NK-92 (cell line): ENCODE results near the gene CLSTN2.

ENCODE experiments used
- DNase-seq: peaks from one replicate; lab custom pipeline; 2025; ENCODE audit not compliant: unreplicated experiment; lab: John Stamatoyannopoulos, UW

CLSTN2 gene

DNA sequence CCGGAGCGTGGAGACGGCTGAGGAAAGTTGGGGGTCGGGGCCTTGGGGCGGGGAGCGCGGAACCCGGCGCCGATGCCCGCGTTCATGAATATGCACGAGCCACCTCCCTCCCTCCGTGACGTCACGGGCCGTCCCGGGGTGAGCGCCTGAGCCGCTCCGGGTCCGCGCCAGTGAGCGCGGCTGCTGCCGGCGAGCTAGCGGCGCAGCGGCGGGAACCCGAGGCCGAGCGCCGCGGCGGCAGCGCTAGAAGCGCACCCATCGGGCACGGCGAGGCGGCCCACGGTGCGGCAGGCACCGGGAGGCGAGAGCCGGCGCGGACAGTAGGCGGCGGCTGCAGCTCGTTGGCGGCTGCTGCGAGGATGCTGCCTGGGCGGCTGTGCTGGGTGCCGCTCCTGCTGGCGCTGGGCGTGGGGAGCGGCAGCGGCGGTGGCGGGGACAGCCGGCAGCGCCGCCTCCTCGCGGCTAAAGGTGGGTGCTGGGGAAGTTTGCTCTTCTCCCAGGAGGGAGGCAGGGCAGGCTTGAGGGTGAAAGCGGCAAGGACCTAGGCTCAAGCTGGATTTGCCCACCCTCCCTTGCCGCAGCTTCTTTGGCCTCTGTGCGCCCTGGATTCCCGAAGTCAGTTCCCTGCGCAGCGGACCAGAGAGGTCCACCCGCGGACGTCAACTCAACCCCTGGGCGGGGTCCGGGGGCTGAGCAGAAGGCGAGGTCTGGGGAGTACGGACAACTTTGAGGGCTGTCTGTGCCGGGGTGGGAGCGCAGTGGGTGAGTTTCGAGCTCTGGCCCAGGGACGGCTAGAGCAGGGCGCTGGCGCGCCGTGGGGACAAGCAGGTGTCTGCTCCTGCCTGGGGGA, at the start of gene CLSTN2:
Gene CLSTN2, plus strand, starts transcription at position 170 of the 850 bp plus-strand sequence.
- DNase-seq: no peak

DNA sequence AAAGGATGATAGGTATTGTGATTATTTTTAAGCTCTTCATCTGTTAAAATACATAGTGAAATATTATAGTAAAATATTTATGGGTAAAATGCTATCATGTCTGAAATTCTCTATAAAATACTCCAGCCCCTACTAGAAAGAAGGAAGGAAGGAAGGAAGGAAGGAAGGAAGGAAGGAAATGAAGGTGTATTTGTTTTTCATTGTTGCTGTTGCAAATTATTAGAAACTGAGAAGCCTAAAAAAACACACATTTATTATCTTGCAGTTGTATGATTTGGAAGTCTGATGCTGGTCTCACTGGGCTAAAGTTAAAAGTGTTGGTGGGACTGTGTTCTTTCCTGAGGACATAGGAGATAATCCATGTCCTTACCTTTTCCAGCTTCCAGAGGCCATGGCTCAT, 47.6 kb upstream of the CLSTN2 start:
- no peak for DNase-seq

DNA sequence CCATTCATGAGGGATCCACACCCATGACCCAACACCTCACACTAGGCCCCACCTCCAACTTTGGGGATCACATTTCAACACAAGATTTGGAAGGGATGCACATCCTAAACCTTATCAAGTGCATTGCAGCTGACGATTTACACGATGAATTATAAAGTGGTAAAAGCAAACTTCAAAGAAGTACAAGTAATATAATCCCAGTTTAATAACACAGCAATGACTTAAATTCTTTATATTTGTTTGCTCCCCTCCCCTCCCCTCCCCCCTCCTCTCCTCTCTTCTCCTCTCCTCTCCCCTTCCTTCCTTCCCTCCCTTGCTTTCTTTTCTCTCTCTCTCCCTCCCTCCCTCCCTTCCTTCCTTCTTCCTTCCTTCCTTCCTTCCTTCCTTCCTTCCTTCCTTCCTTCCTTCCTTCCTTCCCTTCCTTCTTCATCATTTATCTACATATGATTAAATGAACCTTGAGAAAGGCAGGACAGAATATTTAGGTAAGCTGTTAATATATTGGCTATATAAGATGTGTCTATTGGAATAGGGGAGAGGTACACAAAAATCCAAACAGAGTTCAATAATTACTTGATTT, 46.3 kb upstream of the CLSTN2 start:
- no peak for DNase-seq

DNA sequence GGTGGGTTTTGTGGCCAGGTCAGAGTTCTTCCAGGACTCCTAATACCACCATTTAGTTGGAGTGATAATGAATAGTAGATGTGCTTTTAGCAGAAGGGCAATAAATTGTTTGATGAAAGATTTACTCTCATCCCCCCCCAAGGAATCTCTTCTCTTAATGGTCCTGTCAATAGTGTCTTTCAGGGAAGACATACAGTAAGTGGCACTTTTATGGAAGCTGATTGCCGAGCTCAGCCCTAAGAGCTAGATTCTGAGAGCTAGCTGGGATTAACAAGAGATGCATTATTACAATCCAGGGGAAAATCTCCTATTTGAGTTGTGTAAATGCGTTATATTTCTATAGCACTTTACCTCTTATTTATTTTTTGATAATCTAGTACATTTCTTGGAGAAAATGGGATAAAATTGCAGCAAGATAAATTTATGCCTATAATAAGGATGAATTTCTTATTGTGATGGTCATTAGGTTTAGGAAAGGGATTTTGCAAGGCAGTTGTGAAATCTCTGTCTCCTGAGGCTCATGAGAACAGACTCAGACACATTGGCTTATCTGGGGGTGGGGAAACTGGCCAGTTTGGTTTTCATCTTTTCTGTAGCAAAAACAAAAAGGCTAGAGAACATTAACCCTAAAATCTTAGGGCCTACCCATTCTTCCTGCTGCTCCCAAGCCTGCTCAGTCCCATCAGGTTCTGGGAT, 41.6 kb upstream of the CLSTN2 start:
- DNase-seq: no peak

DNA sequence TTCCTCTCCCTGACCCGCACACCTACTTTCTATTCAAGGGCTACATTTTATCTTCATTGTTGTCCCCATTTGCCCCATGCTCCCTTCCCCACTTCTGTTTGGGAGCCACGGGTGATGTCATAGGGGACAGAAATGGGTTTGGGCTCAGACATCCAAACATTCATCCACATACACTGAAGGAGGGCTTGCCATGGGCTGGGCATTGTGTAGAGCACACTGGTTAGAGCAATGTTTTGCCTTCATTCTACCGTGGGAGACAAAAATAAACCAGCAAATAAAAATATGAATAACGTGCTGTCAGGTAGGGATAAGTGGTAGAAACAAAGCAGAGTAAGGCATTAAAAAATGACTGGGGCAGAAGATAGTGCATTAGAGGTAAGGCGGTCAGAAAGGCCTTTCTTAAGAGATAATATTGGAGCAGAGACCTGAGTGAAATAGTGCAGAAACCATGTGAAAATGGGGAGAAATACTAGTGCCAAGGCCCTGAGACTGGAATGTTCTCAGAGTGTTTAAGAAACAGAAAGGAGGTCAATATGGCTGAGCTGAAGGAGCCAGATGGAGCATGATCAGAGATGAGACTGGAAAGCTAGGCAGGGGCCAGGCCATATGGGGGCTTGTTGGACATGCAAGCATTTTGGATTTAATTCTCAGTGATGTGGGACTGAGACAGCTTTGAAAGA, 40.9 kb upstream of the CLSTN2 start:
- DNase-seq: no peak

DNA sequence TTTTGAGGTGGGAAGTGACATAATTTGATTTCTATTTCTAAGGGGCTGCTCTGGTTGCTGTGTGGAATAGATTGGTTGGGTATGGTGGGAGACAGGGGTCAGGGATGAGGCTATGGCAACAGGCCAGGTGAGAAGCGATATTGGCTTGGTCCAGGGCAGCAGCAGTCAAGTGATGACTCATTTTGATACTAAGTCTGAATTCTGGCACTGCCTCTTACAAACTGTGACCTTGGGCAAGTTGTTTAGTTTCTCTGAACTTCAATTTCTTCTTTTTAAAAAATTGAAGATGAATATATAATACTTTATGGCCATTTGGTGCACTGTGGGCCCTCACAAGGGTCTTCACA, 40.4 kb upstream of the CLSTN2 start:
- DNase-seq: no peak

DNA sequence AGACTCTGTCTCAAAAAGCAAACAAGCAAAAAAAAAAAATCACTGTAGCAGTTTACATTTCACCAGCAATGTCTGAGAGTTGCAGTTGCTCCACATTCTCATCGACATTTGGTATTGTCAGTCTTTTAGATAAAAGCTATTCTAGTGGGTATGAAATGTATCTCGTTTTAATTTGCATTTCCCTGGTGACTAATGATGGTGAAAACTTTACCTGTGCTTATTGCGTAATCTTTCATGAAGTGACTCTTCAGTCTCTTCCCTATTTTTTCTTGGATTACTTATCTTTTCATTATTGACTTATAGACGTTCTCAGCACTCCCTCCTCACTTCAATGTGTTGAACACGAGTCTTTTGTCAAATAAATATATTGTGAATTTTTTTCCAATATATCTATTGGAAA, 37.2 kb upstream of the CLSTN2 start:
- DNase-seq: no peak

DNA sequence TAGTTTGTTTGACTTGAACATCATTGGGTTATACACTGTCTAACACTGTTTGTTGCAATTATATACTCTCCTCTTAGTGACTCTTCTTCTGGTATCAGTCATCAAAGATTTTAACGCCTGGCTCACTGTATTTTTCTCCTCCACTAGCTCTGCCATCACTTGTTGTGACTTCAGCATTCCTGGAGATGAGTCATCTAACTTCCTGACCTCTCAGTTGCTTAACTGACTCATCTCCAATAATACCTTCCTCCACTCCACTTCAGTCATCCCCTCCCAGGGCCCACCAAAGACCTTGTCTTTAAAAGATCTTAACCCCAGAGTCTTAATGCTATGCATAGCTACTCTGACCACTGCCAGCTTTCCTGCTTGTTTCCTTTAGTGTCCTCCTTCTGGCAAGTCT, 28.6 kb upstream of the CLSTN2 start:
- no peak for DNase-seq

DNA sequence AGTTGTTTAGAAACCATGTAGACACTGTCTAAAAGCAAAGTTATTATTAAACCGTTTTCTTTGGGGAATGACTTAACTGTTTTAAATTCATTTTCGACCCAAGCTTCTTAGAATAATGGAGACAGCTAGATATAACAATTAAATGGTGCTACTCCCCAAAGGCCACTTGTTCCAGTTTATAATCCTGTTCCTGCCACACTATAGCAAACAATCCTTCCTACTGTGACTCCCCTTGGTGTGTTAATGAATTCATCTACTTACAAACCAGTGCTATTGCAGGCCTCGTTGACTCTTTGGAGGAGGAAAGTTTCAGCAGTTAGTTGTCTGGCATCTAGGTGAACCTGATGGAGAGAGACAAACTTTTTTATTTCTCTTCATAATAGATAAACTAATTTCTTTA, 25.2 kb upstream of the CLSTN2 start:
- DNase-seq: no peak

DNA sequence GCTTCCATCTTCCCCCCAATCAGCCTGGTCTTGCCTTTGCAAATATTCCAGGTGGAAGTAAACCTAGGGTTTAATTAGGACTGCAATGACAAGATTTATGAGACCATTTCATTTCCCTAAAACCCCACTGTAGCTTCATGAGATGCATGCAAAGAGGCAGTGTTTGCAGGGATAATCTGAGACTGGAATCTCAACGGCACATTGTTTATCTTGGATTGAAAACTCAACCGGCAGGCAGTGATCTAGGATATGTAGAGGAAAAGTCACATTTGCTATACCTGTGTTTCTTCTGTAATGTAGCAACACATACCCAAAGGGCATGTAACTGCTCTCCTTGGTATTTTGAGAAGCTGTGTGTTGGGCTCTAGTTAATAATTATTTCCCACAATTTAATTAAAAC, 18.7 kb upstream of the CLSTN2 start:
- no peak for DNase-seq

DNA sequence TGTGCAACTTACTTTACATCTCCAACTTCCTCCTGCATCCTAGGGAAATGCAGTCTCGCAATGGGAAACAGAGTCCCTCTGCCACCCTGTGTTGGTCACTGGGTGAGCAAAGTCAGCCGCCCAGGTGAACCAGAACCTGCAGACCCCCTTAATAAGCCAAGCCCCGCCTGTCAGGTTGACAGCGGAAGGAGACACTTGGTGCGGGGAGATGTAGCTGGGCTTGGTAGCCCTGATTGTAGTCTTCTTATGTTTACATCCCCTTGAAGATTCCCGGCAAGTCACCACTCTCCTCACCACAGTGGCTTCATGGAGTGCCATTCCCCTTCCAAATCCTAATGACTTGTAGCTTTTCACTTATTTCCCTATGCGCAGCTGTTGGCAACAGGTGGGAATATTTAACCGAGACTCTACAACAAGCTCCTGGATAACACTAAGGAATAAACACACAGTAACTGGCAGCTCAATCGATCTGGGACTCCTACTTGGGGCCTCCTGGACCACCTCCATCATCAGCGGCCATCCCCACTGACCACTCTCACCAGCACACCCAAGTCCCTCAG, 17.7 kb upstream of the CLSTN2 start:
- DNase-seq: no peak

DNA sequence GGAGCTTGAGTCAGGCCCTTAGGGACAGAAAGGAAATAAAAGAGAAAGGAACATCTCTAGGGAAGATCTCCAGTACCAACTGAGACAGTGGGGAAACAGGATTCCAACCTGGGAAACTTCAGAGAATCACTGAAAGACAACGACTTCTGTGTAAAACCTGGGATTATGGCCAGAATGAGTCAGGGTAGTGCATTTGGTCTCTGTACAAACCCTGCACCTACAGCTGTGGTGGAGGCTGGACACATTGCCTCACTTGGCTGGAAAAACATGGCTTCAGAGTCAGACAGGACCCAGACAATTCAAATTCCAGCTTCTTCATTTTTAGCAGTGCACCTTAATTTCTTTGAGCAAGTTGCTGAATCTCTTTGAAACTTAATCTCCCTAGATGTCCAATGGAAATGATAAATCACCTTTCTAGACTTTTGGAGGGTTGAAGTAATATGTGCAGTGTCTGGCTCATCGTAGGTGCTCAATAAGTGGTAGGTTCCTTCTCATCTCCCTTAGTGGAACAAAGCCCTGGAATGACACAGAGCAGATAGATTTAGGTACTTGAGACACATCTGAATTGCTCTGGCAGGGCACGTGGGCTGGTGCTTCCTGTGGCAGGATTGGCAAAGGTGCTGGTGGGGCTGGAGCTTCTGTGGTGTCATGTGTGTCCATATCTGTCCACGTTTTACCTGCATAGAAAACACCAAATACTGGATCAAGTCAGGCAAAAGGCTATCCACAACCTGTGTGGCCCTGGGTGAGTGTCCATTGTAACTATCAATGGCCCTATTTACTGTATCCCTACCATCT, 6.1 kb upstream of the CLSTN2 start:
- no peak for DNase-seq

DNA sequence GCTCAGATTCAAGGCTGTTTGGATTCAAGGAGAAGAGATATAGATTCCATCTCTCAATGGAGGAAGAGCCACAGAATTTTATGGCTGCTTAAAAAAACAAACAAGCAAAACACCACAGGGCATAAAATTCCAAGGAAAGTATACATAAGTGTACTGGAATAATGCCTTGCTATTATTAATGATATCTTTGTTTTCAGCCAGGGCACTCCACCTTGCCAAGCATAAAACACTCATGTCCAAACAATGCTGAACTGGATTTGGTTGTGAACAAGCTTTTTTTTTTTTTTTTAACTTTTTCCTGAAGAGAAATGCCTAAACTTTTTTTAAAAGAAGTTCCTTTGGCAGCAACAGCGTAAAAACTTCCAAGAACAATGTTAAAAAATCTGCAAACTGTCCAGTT, 4.8 kb upstream of the CLSTN2 start:
- no peak for DNase-seq

DNA sequence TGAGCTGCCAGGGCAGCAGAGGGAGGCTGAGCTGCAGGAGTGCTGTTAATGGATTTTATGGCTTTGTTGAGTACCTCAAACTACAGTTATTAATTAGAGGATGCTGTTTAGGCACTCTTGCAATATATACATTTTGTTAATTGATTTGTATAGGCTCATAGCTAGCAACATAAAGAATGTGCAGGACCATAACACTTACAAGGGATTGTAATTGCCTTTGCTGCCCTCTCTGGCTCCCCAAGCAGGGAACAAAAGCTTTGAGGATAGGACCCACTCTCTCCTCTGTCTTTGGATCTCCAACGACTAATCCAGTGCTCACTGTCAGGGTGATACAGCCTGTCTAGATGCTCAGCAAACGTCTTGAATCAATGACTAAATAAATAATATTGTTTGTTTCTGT, 1.2 kb upstream of the CLSTN2 start:
- no peak for DNase-seq

DNA sequence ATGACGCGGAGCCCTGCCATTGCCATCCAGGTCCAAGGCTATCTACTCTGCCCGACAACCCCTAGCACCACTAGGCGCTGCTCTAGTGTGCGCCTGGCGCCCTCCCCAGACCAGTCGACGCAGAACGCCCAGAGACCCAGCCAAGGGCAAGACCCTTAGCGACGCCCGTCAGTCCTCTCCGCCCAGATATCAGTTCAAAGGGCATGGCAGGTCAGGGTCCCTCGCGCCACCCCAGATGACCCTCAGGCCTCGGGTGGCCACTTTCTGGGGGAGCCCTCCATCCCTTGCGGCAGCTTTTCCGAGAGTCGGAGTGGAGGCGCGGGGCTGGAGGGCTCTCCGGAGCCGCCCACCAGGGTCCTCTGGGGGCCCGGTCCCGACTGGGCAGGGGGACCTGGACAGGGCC, 371 bp upstream of the CLSTN2 start:
- no peak for DNase-seq

DNA sequence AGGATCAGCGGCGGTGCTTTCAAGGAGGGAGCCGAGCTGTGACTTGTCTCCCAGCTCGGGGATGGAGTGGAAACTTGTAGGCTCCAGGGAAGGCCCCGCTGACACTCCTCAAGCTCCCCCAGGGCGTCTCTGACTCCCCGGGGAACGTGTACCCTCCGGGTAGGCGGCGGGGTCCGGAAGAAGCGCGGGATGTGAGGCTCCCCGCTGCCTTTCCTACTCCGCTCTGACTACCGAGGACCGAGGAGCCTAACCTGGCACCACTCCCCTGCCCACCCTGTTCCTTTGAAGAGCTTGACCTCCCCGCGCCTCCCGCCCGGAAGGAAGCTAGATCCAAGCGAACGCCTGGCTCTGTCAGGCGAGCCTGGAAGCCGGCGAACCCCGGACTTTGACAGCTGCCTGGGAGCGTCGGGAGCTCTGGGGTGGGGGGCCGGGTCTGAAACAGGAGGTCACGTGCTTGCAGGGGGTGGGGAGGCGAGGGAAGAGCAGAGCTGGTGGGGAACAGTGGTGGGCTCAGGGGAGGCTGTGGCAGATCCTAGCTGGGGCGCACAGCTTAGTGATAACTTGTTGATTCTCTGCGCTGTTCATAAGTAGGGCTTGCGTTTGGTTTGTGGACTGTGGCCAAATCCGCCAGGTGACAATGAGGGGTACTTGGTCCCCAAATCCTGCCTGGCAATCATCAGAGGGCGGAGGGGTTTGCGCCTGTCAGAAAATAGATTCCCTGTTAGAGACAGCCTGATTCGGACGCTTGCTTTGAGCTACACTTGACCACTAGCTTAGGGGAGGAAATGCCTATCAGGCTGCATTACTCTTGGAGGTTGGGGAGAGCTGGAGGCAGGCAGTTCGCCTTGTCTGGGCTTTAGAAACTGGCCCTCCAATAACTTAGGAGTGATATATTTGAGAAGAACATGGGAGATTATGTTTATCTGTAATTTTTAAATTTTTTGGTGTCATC, 1.2 kb downstream of the CLSTN2 start:
- DNase-seq: no peak

DNA sequence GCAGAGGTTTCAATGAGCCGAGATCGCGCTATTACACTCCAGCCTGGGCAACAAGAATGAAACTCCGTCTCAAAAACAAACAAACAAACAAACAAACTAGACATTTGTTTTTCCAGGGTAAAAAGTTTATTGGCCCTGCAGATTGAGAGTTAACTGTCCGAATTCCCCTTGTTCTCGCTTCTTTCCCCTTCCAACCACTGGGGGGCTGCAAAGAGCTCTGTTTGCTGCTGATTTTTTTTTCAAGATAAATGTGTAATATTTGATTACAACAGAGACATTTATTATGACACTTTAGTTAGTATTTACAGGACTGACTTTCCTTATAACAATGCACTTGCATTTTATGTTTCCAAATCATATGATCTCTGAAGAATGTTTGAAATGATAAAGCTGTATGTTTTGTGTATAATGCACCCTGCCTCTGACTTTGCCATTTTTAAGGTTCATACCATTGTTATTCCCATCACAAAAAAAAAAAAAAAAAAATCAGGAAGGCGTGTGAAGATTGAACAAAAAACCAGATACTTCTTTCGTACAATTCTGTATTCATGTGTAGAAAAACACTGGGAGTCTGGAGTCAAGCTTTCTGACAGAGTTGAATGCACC, 2.8 kb downstream of the CLSTN2 start:
- DNase-seq: no peak

DNA sequence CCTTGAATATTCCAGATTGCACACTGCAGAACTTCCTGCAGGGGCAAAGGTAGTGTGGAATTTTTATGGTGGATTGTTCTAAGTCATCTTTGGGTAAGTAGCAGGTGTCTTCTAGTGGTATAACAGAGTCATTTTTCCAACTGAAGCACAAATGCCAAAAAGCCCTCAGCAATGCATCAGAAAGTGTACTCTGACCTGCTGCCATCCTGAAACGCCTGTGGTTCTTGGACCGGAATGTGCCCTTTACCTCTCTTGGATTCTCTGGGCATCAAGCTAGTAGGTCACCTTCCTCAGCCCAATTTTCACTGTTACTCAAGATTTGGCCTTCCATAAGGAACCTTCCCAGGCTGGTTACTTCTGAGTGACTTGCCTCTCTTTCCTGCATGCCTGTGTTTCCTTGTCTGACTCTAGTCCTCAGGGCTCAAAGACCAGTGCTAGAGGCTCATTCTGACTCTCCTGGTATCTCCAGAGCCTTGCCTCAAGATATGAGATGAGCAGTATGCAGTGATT, 4.8 kb downstream of the CLSTN2 start:
- DNase-seq: no peak

DNA sequence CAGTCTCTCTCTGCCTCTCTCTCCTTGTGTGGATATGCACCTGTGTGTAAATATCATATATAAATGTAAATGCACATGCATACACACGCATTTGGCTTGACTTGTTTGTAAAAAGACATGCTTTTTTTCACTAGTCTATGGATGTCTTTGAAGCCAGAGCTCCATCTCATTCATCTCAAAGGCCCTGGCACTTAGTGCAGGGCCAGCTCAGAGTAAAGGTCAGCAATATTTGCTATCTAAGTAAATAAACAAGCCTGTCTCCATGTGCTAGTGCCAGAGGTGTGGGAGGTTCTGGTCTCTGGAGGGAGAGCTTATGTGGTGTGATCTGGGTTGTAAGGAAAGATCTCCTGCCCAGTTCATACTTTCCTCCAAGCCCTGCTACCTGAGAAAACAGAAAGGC, 5.6 kb downstream of the CLSTN2 start:
- DNase-seq: no peak
